ENCODE results near the gene RABGAP1L. TPM values are rescaled to one million over a fixed set of nuclear protein-coding genes. Genes with fewer than 3 reads are reported as not detected.

The RABGAP1L gene
- total RNA-seq, 1 donor from 2014 or later, result 48.5 TPM

- Mint-ChIP-seq H3K4me1 (no peaks in the 10 kb centered on the region), H3K27ac (no peak overlapping the region), H3K27me3 (ENCODE audit: low read depth) (no peaks in the 10 kb centered on the region), H3K4me3 (no peak overlapping the region), H3K36me3 (peaks cover 2% of the 10 kb centered on the region), H3K9me3 (peaks cover 8% of the 10 kb centered on the region)
- DNase-seq (ENCODE audit: low spot score in 2 of 2, unreplicated experiment in 2 of 2), result no peak
- TF ChIP-seq, protein P1, sequence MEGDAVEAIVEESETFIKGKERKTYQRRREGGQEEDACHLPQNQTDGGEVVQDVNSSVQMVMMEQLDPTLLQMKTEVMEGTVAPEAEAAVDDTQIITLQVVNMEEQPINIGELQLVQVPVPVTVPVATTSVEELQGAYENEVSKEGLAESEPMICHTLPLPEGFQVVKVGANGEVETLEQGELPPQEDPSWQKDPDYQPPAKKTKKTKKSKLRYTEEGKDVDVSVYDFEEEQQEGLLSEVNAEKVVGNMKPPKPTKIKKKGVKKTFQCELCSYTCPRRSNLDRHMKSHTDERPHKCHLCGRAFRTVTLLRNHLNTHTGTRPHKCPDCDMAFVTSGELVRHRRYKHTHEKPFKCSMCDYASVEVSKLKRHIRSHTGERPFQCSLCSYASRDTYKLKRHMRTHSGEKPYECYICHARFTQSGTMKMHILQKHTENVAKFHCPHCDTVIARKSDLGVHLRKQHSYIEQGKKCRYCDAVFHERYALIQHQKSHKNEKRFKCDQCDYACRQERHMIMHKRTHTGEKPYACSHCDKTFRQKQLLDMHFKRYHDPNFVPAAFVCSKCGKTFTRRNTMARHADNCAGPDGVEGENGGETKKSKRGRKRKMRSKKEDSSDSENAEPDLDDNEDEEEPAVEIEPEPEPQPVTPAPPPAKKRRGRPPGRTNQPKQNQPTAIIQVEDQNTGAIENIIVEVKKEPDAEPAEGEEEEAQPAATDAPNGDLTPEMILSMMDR (IDR thresholded peaks at IDR 0.05; ENCODE audit: unreplicated experiment), result no peak
These were observed 138.0 kb downstream of the RABGAP1L start for GRCh38 chr1:174297351-174297750.

DNA sequence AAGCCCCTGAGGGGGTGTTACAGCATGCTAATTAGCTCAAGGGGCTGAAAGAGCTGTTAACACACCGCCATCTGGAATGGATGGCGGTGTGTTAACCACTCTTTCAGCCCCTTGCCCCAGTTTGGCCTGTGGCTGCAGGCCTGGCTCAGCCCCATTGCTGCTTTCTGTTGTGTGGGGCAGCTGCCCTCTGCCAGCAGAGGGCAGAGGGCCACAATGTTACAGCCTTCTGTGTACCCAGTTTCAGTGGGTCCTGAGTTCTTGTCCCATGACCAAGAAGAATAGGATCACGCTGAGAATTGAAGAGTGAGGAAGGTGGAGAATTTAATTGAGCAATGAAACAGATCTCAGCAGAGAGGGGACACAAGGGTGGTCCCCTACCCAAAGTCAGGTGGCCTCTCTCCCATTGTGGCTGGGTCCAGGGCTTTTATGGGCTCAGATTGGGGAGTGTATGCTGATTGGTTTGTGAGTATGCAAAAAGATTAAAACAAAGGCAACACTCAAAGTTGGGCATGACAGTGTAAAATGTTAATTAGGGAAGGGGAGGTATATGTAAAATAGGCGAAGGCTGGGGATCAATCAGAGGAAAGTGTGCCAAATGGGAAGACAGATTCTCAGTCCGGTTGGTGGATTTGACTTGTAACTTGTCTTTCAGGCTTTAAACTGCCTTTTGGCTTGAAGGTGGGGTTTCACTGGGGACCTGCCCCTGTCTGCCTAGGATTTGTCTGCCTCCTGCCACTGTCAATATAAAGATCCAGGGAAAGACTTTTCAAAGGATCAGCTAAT, 142.2 kb downstream of the RABGAP1L start:
- no peaks in the 10 kb centered on the region for H3K4me1 Mint-ChIP-seq
- DNase-seq (ENCODE audit: low spot score in 2 of 2, unreplicated experiment in 2 of 2), result no peak
- TF ChIP-seq, protein P1 (IDR thresholded peaks at IDR 0.05; ENCODE audit: unreplicated experiment), result no peak
- H3K4me3 Mint-ChIP-seq, result no peak overlapping the region
- H3K9me3 Mint-ChIP-seq, result peaks cover 11% of the 10 kb centered on the region
- no peak overlapping the region for H3K27ac Mint-ChIP-seq
- peaks cover 11% of the 10 kb centered on the region for H3K36me3 Mint-ChIP-seq
- no peaks in the 10 kb centered on the region for H3K27me3 Mint-ChIP-seq (ENCODE audit: low read depth)

- Mint-ChIP-seq H3K36me3 (peaks cover 41% of the 10 kb centered on the region), H3K4me1 (no peaks in the 10 kb centered on the region), H3K27me3 (ENCODE audit: low read depth) (no peaks in the 10 kb centered on the region), H3K27ac (no peak overlapping the region), H3K4me3 (no peak overlapping the region), H3K9me3 (peaks cover 57% of the 10 kb centered on the region)
- DNase-seq (ENCODE audit: low spot score in 2 of 2, unreplicated experiment in 2 of 2), result no peak
- TF ChIP-seq, protein P1 (IDR thresholded peaks at IDR 0.05; ENCODE audit: unreplicated experiment), result no peak
These were observed 149.3 kb downstream of the RABGAP1L start for GRCh38 chr1:174308604-174309003.

GRCh38 chr1:174309490-174309889, 150.2 kb downstream of the RABGAP1L start:
- peaks cover 66% of the 10 kb centered on the region for H3K9me3 Mint-ChIP-seq
- H3K4me3 Mint-ChIP-seq, result no peak overlapping the region
- no peaks in the 10 kb centered on the region for H3K4me1 Mint-ChIP-seq
- DNase-seq (ENCODE audit: low spot score in 2 of 2, unreplicated experiment in 2 of 2), result no peak
- H3K27ac Mint-ChIP-seq, result no peak overlapping the region
- TF ChIP-seq, protein P1 (IDR thresholded peaks at IDR 0.05; ENCODE audit: unreplicated experiment), result no peak
- peaks cover 50% of the 10 kb centered on the region for H3K36me3 Mint-ChIP-seq
- no peaks in the 10 kb centered on the region for H3K27me3 Mint-ChIP-seq (ENCODE audit: low read depth)

GRCh38 chr1:174314433-174314832, 155.1 kb downstream of the RABGAP1L start:
- Mint-ChIP-seq H3K27me3 (ENCODE audit: low read depth) (no peaks in the 10 kb centered on the region), H3K4me3 (no peak overlapping the region), H3K9me3 (peaks cover 73% of the 10 kb centered on the region), H3K36me3 (peaks cover 47% of the 10 kb centered on the region), H3K4me1 (no peaks in the 10 kb centered on the region), H3K27ac (no peak overlapping the region)
- TF ChIP-seq, protein P1 (IDR thresholded peaks at IDR 0.05; ENCODE audit: unreplicated experiment), result no peak
- DNase-seq (ENCODE audit: low spot score in 2 of 2, unreplicated experiment in 2 of 2), result no peak
